Prostate gland (tissue), 2 donors: ENCODE measurements around the gene FOXL1.

Experiments used
- CTCF ChIP-seq, 4 experiments: fragments of 200-600 bp in 2 of 4; fragments of 450-650 bp in 2 of 4; sonication (generic) in 2 of 4; IDR thresholded peaks; 1 replicate in 3 of 4; 2 replicates in 1 of 4; pipeline ENCODE4 v1.5.1; 2016 to 2019; ENCODE audit warnings: antibody characterized with exemption in 4 of 4, mild to moderate bottlenecking in 2 of 4, moderate library complexity in 2 of 4
- POLR2A ChIP-seq: fragments of 450-650 bp; IDR thresholded peaks from one replicate; pipeline ENCODE4 v1.6.1; 2016; ENCODE audit warnings: antibody characterized with exemption, mild to moderate bottlenecking

GRCh38 chr16:86556576-86556975 lies 21.8 kb upstream of the FOXL1 start:
- TF ChIP-seq CTCF (IDR thresholded peaks at IDR 0.05) = no peak
- TF ChIP-seq POLR2A = no peak
